NCI-H1048 (cell line): ENCODE measurements around the gene EPHA3.

Source experiments
- DNase-seq: peaks from one replicate; lab custom pipeline; 2025; lab: John Stamatoyannopoulos, UW

EPHA3 gene

DNA sequence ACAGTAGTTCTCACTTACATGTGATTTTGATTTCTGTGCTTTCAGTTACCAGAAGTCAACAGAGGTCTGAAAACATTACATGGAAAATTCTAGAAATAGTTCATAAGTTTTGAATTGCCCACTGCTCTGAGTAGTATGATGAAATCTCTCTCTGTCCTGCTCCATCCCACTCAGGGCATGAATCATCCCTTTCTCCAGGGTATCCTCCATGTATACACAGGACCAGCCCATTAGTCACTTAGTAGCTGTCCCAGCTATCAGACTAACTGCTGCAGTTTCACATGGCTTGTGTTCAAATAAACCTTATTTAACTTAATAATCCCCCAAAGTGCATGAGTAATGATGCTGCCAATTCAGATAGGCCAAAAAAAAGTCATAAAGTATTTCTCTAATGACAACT, 38.6 kb downstream of the EPHA3 start:
- no peak for DNase-seq

DNA sequence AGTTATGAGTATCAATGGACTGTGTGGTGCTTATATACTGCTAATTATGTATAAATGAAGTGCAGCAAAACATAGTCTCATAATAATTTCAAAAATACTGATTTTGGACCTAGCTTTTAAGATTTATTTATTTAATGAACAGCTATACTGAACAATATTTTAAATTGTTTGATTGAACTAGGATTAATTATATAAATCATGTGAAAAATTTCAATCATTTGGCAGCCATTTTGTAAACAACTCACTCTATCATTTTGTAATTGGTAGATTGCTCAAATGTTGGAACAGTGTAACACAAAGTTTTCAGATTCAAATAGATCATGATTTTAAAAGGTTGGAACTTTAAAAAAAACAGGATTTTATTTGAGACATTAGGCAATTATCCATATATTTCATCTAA, 47.0 kb downstream of the EPHA3 start:
- no peak for DNase-seq

DNA sequence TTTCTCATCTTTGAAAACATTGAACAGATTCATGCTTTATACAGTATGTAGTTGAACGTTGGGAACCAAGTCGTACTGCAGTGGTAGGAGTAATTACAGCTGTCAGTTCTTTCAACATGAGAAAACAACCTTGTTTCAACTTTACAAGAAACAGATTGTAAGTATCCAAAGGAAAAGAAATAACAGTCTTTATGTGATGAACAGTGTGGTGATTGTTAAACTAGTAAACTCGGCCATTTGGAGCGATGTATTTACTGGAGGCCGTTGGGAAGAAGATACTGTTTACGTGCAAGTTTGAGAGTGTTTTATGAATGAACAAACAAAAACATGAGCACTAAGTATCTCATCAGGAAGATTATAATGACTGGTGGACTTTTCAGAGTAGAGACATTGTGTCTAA, 48.4 kb downstream of the EPHA3 start:
- no peak for DNase-seq

DNA sequence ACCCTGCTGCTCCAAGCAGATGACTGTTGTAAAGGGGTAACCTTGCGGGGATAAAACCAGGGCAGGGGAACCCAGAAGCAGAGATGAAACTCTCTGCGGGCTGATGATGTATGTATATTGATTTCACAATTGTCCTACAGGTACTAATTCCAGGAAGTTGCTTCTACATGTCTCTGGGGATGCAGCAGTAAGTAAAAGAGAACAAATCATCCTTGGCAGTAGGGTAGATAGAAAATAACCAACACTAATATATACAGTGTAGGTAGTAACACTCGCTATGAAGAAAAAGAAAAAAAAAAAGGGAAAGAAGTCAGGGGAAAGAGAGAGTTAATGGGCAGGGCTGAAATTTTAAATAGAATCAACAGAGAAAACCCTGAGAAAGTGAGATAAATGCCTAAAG, 50.2 kb downstream of the EPHA3 start:
- no peak for DNase-seq

DNA sequence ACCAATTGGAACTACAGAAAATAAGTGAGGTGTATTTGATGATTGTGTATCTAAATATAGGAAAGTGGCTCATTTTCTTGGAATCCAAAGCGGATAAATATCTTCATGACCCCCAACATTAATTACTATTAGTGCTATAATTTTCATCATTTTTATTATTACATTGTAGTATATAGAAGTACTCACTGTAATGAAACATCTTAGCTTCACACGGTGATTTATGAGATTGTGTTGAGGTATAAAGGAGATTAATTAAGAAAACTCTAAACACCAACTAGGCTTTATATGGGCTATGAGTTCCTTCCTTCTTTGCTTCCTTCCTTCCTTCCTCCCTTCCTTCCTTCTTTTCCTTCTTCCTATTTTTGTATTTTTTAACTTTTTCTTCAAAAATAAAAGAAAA, 52.2 kb downstream of the EPHA3 start:
- DNase-seq: no peak

DNA sequence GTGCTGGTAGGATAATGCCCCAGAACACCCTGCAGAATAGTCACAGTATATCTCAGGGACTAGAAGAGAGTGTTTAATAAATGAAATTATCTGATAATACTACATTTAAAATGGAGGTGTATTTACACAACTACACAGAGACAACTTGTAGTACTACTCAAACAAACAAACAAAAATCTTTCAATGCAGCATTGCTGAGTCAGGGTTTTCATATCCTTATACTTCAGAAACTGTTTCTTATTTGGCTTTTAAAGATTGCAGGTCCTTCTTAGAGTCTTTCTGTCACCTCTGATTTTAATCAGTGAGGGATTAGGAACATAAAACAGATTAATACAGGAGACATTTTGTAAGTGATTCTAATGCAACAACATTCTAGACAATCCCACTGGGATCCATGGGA, 57.4 kb downstream of the EPHA3 start:
- no peak for DNase-seq

DNA sequence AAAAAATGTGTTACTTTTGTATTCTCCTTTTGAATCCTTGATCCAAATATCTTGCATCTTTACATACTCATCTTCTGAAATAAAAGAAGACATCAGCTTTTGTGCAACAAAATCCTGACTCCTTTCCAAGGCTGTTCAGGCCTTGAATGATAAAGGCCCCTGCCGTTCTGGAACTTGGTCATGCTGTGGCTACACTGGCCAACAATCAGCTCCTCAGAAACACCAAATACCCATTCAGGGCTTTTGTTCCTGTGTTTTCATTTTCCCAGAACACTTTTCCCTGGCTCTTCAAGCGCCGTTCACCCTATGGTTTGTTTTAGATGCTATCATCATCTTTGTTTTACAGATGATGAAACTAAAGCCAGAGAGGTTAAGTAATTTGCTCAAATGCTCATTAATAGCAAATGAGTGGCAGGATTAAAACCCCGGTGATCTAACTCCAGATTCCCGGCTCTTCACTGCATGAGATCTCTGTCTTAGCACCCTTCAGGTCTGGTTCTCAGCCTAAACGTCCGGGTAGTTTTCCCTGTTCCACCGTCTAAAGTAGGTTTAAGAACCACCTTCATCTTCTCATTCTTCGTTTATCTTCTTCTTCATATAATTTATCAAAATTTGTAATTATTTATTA, 58.3 kb downstream of the EPHA3 start:
- no peak for DNase-seq

DNA sequence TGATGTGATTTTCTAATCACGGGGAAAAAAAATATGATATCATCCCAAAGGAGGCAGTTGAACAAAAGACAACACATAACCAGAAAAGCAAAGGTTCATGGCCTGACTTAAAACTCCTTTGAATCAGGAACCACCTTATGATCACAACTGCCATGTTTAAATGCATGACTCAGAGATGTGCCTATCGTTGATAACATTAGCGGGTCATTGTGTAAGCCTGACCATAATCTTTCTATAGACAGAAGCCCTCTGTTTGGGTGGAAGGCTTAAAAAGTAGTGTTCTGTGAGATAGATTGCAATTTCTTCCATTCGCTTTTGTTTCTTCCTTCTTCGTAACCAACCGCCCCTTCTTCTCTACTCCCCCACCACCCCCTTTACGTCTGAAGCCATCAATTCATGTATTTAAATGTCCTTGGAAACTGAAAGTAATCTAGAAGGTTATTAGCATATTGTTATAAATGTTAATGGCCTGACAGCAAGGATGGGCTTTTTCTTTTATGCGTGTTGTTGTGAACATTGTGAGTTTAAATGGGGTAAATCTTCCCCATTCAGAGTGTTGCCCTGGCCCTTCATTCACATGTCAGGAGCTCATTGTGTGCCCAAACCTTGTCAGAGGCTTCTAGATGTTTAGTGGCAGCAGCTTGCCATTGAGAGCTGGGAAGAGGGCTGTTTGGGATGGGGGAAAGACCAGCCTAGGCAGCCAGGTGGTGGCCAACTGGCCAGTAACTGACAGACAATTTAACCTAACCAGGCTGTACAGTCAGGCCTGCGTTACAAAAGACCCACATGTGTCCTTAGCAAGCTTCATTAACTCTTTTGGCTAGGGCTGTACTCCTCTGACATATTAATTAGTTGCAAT, 64.5 kb downstream of the EPHA3 start:
- no peak for DNase-seq

DNA sequence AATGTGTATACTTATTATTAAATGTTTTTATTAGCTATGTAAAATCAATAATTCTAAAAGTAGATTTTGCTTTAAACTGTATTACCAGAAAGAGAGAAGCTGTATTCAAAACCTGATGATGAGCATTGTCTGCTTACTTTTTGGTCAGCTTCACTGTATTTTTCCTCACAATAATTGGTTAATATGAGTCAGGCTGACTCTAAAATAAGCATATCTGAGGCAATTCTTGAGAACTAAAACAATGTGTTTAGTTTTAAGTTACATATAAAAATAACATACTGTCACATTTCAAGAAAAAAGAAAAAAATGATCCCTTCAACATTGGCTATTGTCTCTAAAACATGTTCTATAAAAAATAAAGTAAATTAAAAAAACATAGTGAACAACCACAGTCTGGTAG, 66.1 kb downstream of the EPHA3 start:
- DNase-seq: no peak

DNA sequence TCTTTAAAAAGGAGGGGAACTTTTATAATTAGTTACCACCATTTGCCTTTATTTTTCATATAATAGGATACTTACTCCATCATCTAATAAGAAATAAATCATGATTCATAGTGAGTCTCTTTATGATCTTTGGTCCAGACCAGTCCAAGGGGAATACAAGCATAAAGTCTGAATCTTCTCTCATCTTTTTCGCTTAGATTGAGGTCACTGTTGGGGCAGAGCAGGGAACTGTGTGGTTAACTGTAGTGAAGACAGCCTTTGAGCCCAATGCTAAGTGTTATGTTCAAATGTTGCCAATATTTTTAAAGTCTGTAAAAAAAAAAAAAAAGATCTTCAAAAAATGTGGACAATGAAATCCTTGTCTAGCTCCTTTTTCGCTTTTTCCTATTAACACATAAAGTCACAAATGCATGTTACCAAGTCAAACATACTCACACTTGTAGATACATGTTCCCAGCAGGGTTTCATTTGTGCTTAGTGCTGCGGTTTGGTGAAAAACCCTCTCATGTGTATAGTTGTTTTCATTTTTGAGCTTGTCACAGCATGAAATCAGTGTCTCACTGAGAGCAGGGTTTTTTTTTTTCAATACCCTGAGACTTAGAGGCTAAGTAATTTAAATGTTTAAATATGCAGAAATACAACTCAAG, 72.1 kb downstream of the EPHA3 start:
- no peak for DNase-seq

DNA sequence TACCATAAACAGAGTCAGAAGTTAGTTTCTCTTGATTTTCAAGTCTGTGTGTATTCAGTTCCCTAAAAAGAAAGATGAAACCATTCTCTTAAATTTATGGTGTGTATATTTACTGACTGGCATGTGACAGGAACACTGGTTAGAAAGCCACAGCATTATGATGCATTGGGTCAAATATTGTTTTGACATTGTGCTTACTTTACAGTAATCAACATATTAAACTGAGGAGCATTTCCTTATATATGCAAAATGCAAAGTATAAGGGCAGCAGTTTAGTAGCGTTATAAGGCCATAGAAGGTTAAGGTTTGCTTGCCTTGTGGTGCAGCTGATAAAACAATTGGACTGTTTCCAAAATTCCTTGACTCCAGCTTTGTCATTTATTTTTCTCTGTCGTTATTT, 72.9 kb downstream of the EPHA3 start:
- no peak for DNase-seq

DNA sequence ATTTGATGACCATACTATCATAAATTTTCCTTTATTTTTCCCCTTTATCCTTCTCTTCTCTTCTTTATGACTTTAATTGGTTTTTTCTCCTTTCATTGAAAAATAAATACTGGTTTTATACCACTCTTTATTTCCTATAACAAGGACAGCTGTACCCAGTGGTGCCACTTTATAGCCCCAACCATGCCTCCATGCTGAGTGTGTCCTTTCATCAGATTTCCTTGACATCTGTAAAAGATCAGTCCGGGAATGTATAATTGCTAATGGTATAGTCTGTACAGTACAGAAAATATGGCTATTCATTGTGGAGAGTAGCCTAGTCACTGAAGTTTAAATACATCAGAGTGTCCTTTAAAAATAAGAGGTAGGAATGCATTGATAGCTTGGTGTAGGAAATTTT, 74.6 kb downstream of the EPHA3 start:
- DNase-seq: no peak

DNA sequence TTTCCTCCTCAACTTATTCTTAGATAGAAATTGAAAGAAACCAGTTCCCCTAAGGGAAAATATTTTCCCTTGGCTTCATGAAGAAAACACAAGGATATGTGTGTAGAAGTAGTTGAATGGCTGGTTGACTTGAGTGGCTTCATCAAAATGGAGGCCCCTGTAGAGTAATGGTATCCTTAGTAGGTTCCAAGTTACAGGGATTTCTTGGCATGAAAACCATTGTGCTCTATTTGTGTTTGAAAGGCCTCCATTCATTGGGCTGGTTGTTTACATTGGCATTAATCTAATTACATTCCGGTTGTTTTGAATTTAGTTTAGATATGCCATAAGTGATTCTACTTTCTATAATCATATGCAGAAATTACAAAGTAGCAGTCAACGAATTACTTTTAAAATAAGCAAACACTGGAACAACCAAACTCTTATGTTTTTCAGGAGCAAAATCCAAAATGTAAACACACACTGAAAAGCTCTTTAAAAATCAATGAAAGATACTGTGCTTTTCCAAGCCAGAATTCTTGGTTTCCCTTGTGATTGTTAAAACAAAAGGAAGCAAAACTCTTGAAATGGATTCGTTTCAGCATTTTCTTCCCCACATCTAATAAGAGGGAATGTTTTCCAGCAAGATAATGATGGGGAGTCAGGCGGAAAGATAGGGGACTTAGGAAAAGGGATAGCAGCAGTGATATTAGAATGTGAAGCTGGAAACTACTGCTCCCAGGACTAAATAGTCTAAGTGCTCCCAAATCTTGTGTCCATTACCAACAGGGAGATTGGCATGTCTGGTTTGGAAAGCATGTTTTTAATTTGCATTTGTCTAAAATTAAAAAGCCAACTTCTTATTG, 77.0 kb downstream of the EPHA3 start:
- no peak for DNase-seq

DNA sequence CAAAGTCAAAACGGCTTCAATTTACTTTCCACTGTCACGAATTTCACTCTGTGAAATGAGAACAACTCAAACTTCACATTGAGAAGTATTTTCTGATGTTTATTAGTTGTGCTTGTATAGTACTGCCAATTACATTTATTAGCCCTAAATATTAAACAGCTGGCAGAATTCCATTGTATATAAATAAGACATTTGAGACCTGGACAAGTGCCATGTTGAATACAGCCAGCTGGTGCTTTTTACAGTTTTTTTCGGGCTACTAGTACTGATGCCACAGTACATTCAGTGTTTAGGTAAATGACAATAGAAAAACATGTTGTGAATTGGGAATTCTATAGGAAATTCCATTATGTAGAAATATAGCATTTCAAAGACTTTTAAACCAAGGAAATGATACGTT, 79.0 kb downstream of the EPHA3 start:
- no peak for DNase-seq

DNA sequence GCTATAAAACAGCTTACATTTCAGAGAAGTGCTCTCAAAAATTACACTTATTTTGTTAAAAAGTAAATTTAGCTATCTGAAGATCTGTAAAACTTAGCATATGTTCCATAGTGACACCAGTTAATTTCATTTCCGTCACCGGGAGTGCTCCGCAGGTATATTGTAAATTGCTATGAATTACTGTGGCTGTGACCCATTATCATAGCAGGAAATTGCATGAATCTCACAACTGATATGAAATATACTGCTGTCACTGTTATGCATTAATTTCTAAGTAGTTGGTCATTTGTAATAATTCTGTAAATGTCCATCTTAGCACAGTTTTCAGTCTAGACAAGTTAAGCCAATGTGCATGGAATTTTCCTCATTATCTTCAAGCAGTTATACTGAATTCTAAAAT, 91.2 kb downstream of the EPHA3 start:
- DNase-seq: no peak

DNA sequence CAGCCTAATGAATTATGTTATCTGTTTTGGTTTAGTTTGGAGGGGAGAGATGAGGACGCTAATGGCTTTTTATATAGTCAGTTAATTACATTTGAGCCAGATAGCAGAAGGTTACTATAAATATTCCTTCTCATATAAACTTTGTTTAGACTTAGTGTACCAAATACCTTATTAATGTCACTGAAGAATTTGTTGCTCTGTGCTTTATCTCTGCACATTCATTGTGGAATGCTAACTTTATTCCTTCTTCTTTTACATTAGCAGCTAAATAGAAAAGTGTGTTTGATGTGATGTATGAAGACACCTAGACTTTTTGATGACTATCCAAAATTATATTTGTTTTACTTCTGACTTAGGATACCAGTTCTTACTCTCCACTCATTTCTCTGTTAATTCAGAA, 105.2 kb downstream of the EPHA3 start:
- DNase-seq: no peak

DNA sequence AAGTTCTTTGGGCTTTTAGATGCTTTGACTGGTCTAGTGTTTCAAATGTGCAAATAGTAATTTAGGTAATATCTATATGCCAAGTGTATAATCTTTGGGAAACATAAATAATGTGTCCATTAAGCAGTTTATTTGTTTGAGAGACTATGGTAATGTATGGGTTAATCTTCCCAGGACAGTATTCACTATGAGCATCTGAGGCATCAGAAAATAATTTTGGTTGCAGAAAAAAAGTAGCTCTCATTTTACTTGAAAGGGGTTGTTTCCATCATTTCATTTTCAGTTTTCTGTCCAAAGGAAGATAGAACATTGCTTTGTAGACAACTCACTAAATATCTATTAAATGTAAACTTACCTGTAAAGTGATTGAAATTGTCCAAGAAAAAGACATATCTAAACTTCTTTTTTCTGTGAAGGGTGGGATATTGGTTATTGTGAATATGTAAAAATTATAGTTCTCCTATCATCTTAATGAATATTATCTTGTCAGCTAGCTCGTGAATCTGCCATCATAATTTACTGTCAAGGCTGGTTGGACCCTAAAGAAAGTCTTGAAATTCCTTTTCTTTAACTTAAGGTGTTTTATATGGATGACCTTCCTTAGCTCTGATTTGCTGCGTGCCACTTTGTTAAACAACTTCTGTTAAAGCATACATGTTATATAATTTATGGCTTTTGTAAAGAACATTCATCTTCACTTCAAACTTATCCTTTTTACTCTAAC, 108.8 kb downstream of the EPHA3 start:
- no peak for DNase-seq

DNA sequence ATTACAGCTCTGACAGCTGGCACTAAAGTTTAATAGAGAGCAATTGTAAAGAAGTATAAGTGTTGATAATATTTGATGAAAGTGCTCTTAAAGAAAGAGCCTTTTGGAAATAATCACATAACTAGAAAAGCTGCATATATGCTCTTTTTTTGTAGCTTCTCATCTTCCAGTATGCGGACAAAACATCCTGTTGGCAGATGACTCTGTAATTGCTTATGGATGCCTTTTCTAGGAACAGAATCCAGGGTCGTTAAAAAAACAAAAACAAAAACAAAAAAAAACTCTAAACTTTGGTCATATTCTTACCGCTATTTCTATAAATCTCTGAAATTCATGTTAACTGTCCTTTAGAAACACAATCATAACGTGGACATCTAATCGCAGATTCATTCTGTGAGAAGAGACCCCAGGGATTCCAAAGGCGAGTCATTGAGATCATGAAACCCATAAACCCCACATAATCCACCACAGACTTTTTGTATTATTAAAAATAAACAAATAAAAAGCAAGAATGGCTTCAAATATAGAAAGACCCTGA, 109.8 kb downstream of the EPHA3 start:
- no peak for DNase-seq

DNA sequence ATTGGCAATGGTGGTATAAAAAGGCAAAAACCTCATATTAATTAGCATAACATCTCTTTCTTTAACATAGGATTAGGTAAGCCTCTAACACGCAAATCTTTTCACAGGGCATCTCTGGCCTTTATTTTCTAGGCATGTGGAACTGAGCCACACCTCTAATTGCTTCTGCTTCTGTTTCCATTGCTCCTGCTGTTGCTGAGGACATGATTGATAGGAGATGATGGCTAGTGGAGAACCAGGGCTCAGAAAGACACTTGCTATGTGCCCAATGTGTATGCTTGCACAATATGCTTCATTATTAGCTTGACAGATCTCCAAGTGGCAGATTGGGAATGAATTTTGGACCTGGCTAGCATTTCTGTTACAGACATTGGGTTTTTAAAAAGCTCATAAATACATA, 114.5 kb downstream of the EPHA3 start:
- DNase-seq: no peak

DNA sequence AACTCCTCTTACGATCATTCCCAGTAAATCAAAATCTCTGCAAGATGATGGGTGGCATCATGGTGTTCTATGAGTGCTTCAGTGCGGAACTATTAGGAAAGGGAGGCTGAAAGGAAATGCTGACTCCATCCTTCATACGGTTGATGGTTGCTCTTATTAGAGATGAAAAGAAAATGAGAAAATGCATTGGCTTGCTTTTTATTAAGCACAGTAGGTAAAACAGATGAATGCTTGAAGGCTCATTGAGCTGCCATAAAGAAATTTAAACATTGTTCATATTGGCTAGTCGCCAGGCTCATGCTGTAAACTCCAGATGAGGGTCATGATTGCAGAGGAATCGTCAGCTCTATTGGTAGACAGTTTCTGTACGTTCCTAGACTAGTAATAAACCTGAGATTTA, 115.8 kb downstream of the EPHA3 start:
- DNase-seq: no peak

DNA sequence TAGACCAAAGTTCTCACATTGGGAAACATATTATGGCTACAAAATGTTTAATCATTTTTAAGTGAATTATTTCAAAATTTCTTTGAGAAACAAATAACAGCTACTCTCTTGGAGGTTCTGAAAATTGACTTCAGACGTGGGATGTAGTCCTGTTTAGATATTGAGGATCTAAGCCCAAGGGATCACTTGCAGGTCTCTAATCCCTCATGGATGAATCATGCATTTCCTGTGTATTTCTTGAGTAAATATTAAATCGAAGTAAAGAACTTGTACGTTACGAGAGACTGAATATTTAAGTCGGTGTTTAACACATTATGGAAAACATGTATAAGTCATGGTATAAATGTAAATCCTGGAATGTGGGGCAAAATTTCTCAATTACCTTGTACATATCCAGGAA, 119.8 kb downstream of the EPHA3 start:
- DNase-seq: no peak

DNA sequence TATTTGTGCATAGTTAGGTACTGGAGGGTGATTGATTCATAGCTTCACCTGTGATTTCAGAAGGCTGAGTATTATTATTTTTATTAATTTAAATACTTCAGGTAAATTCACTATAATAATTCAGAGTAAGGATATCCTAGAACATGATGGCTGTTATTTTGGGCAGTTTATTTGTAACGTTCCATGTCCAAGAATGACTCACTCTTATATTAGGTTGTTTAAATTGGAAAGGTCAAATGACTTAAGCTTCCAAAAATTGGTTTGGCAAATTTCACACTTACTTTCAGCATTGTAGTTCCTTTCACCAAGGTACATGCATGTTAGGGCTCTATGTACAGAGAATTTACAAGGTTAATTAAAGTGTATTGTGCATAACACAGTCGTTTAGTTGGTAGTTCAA, 120.2 kb downstream of the EPHA3 start:
- no peak for DNase-seq
